Mucosa of rectum (tissue), 2 donors: ENCODE results near the gene CRELD1.

Experiments
- H3K27ac ChIP-seq, 2 donors: one replicate each; pipeline ENCODE4 v1.7.0; 2013; ENCODE audit warnings: inconsistent platforms in 2 of 2, low read depth in 2 of 2, low read length in 2 of 2
- H3K27me3 ChIP-seq, 2 donors: one replicate each; pipeline ENCODE4 v1.7.0; 2013; ENCODE audit warnings: low read length in 2 of 2; ENCODE audit not compliant: control insufficient read depth in 2 of 2, insufficient read depth in 2 of 2
- H3K36me3 ChIP-seq, 2 donors: one replicate each; pipeline ENCODE4 v1.7.0; 2013; ENCODE audit warnings: low read length in 2 of 2; ENCODE audit not compliant: control insufficient read depth in 2 of 2, insufficient read depth in 2 of 2
- H3K4me1 ChIP-seq, 2 donors: one replicate each; pipeline ENCODE4 v1.7.0; 2013; ENCODE audit warnings: low read length in 2 of 2, mild to moderate bottlenecking in 1 of 2; ENCODE audit not compliant: control insufficient read depth in 2 of 2, insufficient read depth in 2 of 2
- H3K4me3 ChIP-seq, 2 donors: one replicate each; pipeline ENCODE4 v1.7.0; 2013; ENCODE audit warnings: low read length in 2 of 2
- H3K9ac ChIP-seq, 2 donors: one replicate each; pipeline ENCODE4 v1.7.0; 2013; ENCODE audit warnings: low read length in 2 of 2, low read depth in 1 of 2, mild to moderate bottlenecking in 1 of 2
- H3K9me3 ChIP-seq, 2 donors: one replicate each; pipeline ENCODE4 v1.7.0; 2013; ENCODE audit warnings: low read length in 2 of 2; ENCODE audit not compliant: control insufficient read depth in 2 of 2
- donor health status: healthy.
- donor health status: Normal muscosa, but diverticular disease.

CRELD1 gene

DNA sequence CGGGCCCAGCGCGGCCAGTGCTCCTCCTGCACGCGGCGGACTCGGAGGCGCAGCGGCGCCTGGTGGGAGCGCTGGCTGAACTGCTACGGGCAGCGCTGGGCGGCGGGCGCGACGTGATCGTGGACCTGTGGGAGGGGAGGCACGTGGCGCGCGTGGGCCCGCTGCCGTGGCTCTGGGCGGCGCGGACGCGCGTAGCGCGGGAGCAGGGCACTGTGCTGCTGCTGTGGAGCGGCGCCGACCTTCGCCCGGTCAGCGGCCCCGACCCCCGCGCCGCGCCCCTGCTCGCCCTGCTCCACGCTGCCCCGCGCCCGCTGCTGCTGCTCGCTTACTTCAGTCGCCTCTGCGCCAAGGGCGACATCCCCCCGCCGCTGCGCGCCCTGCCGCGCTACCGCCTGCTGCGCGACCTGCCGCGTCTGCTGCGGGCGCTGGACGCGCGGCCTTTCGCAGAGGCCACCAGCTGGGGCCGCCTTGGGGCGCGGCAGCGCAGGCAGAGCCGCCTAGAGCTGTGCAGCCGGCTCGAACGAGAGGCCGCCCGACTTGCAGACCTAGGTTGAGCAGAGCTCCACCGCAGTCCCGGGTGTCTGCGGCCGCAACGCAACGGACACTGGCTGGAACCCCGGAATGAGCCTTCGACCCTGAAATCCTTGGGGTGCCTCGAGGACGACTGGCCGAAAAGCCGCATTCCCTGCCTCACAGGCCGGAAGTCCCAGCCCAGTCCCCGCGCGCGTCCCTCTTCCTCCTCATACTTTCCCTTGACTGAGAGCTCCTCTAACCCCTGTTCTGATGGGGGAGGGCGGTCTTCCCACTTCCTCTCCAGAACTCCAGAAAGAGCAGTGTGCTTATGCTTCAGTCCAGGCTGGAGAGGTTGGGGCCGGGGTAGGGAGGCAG is 18.1 kb upstream of the CRELD1 start:
- peak overlapping the region; percentile 65 to 77 for H3K9ac ChIP-seq
- H3K9me3 ChIP-seq = no peaks in the 10 kb centered on the region
- peaks cover 13 to 15% of the 10 kb centered on the region in 2 donors for H3K36me3 ChIP-seq
- H3K4me1 ChIP-seq = peaks cover 33 to 35% of the 10 kb centered on the region in 2 donors
- peak overlapping the region; percentile 86 to 93 for H3K27ac ChIP-seq
- H3K4me3 ChIP-seq = peak overlapping the region; percentile 72 to 73
- no peaks in the 10 kb centered on the region for H3K27me3 ChIP-seq

DNA sequence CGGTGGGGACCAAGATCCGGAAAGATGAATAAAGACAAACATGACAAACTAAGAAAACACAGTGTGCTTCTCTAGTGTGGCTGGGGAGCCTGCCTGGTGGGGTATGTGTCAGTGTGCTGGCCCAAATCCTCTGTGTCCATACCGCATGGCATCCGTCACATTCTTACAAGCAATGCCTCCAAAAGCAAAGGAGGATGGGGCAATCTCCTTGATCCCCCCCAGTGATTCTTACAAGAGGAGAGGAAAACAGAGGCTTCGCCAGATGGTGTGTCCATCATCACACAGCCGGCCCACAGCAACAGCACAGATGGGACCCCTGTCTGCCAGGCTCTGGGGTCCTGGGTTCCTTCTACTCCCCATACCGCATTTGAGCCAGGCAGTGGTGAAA is 17.3 kb upstream of the CRELD1 start:
- H3K27ac ChIP-seq = peak overlapping the region; percentile 92 to 93
- no peaks in the 10 kb centered on the region for H3K27me3 ChIP-seq
- H3K4me3 ChIP-seq = peak overlapping the region; percentile 78 to 81
- no peaks in the 10 kb centered on the region for H3K9me3 ChIP-seq
- peaks cover 9 to 12% of the 10 kb centered on the region in 2 donors for H3K36me3 ChIP-seq
- peaks cover 33 to 35% of the 10 kb centered on the region in 2 donors for H3K4me1 ChIP-seq
- H3K9ac ChIP-seq = peak overlapping the region; percentile 72 to 80

DNA sequence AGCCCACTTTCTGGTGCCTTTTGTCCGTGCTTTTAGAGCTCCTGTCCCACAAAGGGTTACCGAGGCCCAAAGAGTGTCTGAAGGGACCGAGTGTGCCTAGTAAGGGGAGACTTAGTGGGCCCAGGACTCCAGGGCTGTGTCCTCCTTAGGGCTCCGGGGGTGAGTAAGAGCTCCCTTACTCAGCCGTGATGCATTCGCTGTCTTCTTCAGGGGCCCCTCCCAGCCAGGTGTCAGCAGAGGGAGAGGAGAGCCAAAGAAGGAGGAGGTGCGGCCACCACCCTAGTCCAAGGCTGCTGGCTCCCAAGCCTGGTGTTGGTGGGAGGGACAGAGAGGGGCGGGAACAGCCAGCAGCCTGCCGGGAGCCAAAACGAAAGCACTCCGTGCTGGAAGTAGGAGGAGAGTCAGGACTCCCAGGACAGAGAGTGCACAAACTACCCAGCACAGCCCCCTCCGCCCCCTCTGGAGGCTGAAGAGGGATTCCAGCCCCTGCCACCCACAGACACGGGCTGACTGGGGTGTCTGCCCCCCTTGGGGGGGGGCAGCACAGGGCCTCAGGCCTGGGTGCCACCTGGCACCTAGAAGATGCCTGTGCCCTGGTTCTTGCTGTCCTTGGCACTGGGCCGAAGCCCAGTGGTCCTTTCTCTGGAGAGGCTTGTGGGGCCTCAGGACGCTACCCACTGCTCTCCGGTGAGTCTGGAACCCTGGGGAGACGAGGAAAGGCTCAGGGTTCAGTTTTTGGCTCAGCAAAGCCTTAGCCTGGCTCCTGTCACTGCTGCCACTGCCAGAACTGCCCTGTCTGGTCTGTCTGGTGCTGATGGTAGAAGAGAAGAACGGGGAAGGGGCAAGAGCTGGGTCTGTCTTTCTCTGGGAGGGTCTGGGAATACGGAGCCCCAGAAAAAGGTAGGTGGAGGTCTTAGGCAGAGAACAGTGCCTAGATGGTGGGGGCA is 16.6 kb upstream of the CRELD1 start, which contains the start of gene IL17RC:
IL17RC (plus strand) TSS at position 365 of the 947 bp plus-strand sequence; CDS start at position 583, 218 bp downstream.
- Histone ChIP-seq H3K9me3 (no peaks in the 10 kb centered on the region), H3K4me1 (peaks cover 33 to 35% of the 10 kb centered on the region in 2 donors), H3K27me3 (no peaks in the 10 kb centered on the region), H3K9ac (peak within 1 kb of the TSS; percentile 77 to 80), H3K36me3 (peaks cover 3 to 7% of the 10 kb centered on the region in 2 donors), H3K4me3 (peak within 1 kb of the TSS; percentile 78 to 81), H3K27ac (peak within 1 kb of the TSS; percentile 92 to 93)

DNA sequence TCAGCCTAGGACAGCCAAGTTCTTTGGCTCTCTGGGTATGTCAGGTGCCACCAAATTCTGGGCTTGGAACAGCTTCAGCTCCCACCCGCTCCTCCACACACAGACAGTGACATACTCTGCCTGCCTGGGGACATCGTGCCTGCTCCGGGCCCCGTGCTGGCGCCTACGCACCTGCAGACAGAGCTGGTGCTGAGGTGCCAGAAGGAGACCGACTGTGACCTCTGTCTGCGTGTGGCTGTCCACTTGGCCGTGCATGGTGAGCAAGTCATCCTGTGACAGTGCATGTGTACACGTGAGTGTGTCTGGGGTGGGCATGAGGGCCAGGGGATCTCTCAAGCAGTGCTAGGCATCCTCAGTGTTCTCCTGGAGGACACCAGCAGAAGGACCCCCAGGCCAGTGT is 15.8 kb upstream of the CRELD1 start:
- no peaks in the 10 kb centered on the region for H3K27me3 ChIP-seq
- peaks cover 33 to 35% of the 10 kb centered on the region in 2 donors for H3K4me1 ChIP-seq
- no peak overlapping the region for H3K27ac ChIP-seq
- H3K9me3 ChIP-seq = no peaks in the 10 kb centered on the region
- no peaks in the 10 kb centered on the region for H3K36me3 ChIP-seq
- peak overlapping the region; percentile 78 to 81 for H3K4me3 ChIP-seq
- H3K9ac ChIP-seq = peak overlapping the region; percentile 41 to 68

DNA sequence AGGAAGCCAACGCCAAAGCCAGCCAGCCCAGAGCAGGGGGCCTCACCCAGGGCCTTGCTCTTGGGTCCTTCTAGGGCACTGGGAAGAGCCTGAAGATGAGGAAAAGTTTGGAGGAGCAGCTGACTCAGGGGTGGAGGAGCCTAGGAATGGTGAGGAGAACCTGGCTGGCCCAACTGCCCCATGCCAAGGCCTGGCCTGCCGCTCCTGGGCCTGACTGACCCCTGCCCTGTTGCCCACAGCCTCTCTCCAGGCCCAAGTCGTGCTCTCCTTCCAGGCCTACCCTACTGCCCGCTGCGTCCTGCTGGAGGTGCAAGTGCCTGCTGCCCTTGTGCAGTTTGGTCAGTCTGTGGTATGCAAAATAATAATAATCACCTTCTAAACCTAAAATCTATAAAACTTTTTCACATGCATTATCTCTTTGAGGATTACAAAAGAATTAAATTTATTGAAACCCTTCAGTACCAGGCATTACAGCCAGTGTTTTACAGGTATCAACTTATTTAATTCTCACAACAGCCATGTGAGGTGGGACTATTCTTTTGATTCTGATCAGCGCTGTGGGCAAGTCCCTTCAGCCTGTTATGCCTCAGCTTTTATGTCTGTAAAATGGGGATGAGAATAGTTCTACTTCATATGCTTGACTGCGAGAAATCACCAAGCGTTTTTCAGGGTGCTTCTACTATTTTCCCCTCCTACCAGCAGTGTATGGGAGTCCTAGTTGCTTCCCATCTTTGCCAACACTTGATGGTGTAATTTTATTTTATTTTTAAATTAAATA is 15.2 kb upstream of the CRELD1 start:
- Histone ChIP-seq H3K9ac (no peak overlapping the region), H3K4me1 (peaks cover 33 to 34% of the 10 kb centered on the region in 2 donors), H3K4me3 (no peak overlapping the region), H3K36me3 (no peaks in the 10 kb centered on the region), H3K27me3 (no peaks in the 10 kb centered on the region), H3K27ac (no peak overlapping the region), H3K9me3 (no peaks in the 10 kb centered on the region)

DNA sequence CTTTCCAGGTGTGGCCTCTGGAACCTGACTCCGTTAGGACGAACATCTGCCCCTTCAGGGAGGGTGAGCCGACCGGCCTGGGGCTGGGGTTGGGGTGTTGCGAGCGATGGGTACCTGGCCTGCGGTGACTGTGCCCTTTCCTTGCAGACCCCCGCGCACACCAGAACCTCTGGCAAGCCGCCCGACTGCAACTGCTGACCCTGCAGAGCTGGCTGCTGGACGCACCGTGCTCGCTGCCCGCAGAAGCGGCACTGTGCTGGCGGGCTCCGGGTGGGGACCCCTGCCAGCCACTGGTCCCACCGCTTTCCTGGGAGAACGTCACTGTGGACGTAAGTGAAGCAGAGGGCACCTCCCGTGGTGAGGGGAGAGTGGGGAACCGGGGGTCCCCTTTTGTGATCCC is 5.5 kb upstream of the CRELD1 start:
- no peaks in the 10 kb centered on the region for H3K27me3 ChIP-seq
- H3K9me3 ChIP-seq = no peaks in the 10 kb centered on the region
- no peak overlapping the region for H3K27ac ChIP-seq
- no peak overlapping the region for H3K4me3 ChIP-seq
- H3K9ac ChIP-seq = no peak overlapping the region
- H3K36me3 ChIP-seq = peaks cover 6 to 8% of the 10 kb centered on the region in 2 donors
- peaks cover 6 to 8% of the 10 kb centered on the region in 2 donors for H3K4me1 ChIP-seq

DNA sequence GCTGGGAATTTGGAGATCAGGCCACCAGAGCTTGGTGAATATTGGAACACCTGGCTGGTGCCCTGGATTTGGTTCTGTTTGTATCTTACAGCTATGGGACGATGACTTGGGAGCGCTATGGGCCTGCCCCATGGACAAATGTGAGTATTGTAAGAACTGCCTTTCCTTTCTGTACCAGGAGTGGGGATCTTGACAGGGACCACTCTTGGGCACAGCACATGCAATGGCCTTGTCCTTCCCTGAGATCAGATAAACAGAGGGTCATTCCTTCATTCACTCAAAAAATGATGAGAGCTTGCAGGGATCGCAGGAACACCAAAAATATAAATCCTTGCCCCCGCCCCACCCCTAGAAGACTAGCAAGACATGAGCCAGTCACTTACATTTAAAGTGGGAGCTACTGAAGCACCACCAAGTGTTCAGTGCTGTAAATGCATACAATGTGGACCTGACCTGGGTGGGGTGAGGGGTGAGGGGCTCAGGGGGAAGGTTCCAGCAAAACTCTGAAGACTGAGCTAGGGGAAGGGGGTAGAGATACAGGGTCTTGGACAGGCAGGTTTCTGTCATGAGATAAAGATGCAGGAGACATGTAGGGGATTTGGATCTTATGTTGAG is 2.7 kb upstream of the CRELD1 start:
- Histone ChIP-seq H3K4me1 (peaks cover 18 to 23% of the 10 kb centered on the region in 2 donors), H3K9me3 (no peaks in the 10 kb centered on the region), H3K27me3 (no peaks in the 10 kb centered on the region), H3K4me3 (no peak overlapping the region), H3K9ac (no peak overlapping the region), H3K27ac (no peak overlapping the region), H3K36me3 (peaks cover 2 to 6% of the 10 kb centered on the region in 2 donors)

DNA sequence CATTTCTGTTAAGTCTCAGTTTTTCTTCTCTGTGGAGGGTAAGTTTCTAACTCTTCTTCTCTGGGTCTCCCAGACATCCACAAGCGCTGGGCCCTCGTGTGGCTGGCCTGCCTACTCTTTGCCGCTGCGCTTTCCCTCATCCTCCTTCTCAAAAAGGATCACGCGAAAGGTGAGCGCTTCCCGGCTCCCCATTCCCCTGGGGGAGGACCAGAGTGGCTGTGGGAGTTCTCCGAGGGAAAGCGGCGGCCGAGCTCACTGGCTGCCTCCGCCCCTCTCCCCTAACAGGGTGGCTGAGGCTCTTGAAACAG is 1.1 kb upstream of the CRELD1 start:
- Histone ChIP-seq H3K9me3 (no peaks in the 10 kb centered on the region), H3K9ac (peak overlapping the region; percentile 75 to 89), H3K4me1 (peaks cover 18 to 23% of the 10 kb centered on the region in 2 donors), H3K27ac (peak overlapping the region; percentile 94 to 96), H3K27me3 (no peaks in the 10 kb centered on the region), H3K4me3 (peak overlapping the region; percentile 94 to 98), H3K36me3 (peaks cover 8 to 16% of the 10 kb centered on the region in 2 donors)

DNA sequence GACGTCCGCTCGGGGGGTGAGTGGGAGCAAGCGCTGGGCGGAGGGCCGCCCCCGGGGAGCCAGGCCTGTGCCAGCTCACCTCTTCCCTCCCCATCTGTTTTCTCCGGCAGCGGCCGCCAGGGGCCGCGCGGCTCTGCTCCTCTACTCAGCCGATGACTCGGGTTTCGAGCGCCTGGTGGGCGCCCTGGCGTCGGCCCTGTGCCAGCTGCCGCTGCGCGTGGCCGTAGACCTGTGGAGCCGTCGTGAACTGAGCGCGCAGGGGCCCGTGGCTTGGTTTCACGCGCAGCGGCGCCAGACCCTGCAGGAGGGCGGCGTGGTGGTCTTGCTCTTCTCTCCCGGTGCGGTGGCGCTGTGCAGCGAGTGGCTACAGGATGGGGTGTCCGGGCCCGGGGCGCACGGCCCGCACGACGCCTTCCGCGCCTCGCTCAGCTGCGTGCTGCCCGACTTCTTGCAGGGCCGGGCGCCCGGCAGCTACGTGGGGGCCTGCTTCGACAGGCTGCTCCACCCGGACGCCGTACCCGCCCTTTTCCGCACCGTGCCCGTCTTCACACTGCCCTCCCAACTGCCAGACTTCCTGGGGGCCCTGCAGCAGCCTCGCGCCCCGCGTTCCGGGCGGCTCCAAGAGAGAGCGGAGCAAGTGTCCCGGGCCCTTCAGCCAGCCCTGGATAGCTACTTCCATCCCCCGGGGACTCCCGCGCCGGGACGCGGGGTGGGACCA is 632 bp upstream of the CRELD1 start:
- H3K4me1 ChIP-seq = peaks cover 18 to 23% of the 10 kb centered on the region in 2 donors
- no peaks in the 10 kb centered on the region for H3K9me3 ChIP-seq
- H3K4me3 ChIP-seq = peak overlapping the region; percentile 94 to 98
- no peaks in the 10 kb centered on the region for H3K27me3 ChIP-seq
- H3K36me3 ChIP-seq = peaks cover 12 to 16% of the 10 kb centered on the region in 2 donors
- peak overlapping the region; percentile 94 to 96 for H3K27ac ChIP-seq
- H3K9ac ChIP-seq = peak overlapping the region; percentile 75 to 89
